Measurements from ENCODE around the gene SLC4A3. TPM values are rescaled to one million over a fixed set of nuclear protein-coding genes. Genes with fewer than 3 reads are reported as not detected.

SLC4A3 gene
- total and polyA plus RNA-seq, 2 of the 8 experiments (the other 6 are each of a cell fraction or from before 2014, with no cell fraction given) = 4.8 to 7.4 TPM

GRCh38 chr2:219645631-219646527 is 18.4 kb downstream of the SLC4A3 start:
- Histone ChIP-seq H3K27ac (ENCODE audit: low read depth, low read length) (no peak overlapping the region), H3K18ac (ENCODE audit: extremely low read depth, low read length) (no peak overlapping the region), H3K4me2 (ENCODE audit: insufficient read depth in 1 of 2, low read depth in 2 of 2, low read length in 2 of 2) (0 out of 4 replicates have a peak overlapping the region, but pooled peaks of 1 of the 2 experiments have one; percentile 29), H3K23ac (ENCODE audit: insufficient read length) (no peak overlapping the region), H2BK20ac (ENCODE audit: low read length) (0 out of 2 replicates have a peak overlapping the region, but pooled peaks have one; percentile 49), H3K56ac (replicated peaks; ENCODE audit: insufficient read length, low read depth, low read length) (no peak overlapping the region), H2AFZ (ENCODE audit: low read length) (no peak overlapping the region), H2BK5ac (ENCODE audit: low read depth, low read length) (0 out of 2 replicates have a peak overlapping the region, but pooled peaks have one; percentile 1), H2BK120ac (replicated peaks; ENCODE audit: low read depth, low read length) (no peak overlapping the region), H2BK15ac (ENCODE audit: low read length) (0 out of 2 replicates have a peak overlapping the region, but pooled peaks have one; percentile 5), H4K91ac (replicated peaks; ENCODE audit: insufficient read length, low read length) (no peak overlapping the region), H3K4ac (replicated peaks; ENCODE audit: insufficient read length, low read depth, low read length) (no peak overlapping the region), H3K79me2 (ENCODE audit: control insufficient read depth in 1 of 2, insufficient read depth in 2 of 2, low read length in 2 of 2) (no peaks in the 10 kb centered on the region), H2BK12ac (ENCODE audit: low read depth, low read length) (0 out of 2 replicates have a peak overlapping the region, but pooled peaks have one; percentile 1), H4K8ac (ENCODE audit: extremely low read depth, insufficient read depth, low read length) (no peak overlapping the region; the same call in 1 of the 2 replicates), H3K4me1 (replicated peaks in 1 of 4; ENCODE audit: control insufficient read depth in 3 of 4, insufficient read depth in 4 of 4, low read length in 3 of 4) (peaks cover 0 to 6% (median 2%) of the 10 kb centered on the region in 4 experiments; a peak in 5 of 7 replicates), H3K14ac (ENCODE audit: insufficient read length) (no peak overlapping the region), H3K4me3 (ENCODE audit: extremely low read depth in 1 of 4, insufficient read depth in 2 of 4, low read depth in 3 of 4, low read length in 4 of 4) (no peak overlapping the region), H3K9ac (replicated peaks in 1 of 4; ENCODE audit: extremely low read depth in 1 of 4, low read depth in 3 of 4, low read length in 3 of 4) (no peak overlapping the region), H4K20me1 (replicated peaks in 1 of 2; ENCODE audit: control insufficient read depth in 1 of 2, insufficient read depth in 2 of 2, low read length in 2 of 2) (no peaks in the 10 kb centered on the region), H3K23me2 (ENCODE audit: low read depth, low read length) (no peaks in the 10 kb centered on the region), H3K36me3 (ENCODE audit: control insufficient read depth in 2 of 4, insufficient read depth in 4 of 4, low read length in 3 of 4) (no peaks in the 10 kb centered on the region), H2AK5ac (ENCODE audit: low read depth, low read length) (no peak overlapping the region), H4K5ac (ENCODE audit: insufficient read length, low read depth, low read length) (no peak overlapping the region), H3K27me3 (replicated peaks in 1 of 4; ENCODE audit: control insufficient read depth in 3 of 4, extremely low read depth in 1 of 4, insufficient read depth in 3 of 4, low read length in 3 of 4) (peaks cover 0 to 6% (median 3%) of the 10 kb centered on the region in 4 experiments; a peak in 5 of 7 replicates), H3K9me3 (ENCODE audit: insufficient read depth in 2 of 2, low read depth in 1 of 2, low read length in 1 of 2) (no peaks in the 10 kb centered on the region), H3K79me1 (ENCODE audit: low read depth, low read length) (no peaks in the 10 kb centered on the region)
- CTCF ChIA-PET (ENCODE audit: partially characterized antibody) = interaction anchor here (0.9 to 22.0 kb wide), 18 partner anchors 10 to 253 kb away, joined by 3 to 356 read pairs (median 4); partner anchors contain the start of genes CHPF and TMEM198
- FAIRE-seq (no peak), DNase-seq (ENCODE audit: low read depth in 1 of 2, low spot score in 2 of 2) (peak in 1 of 2 experiments; percentile 46)
- peak; percentile 75; the same call in 1 of the 2 replicates for TF ChIP-seq BACH1 (IDR thresholded peaks at IDR 0.05; ENCODE audit: low read length)
- no peak for TF ChIP-seq POLR2A (IDR thresholded peaks at IDR 0.05; ENCODE audit: control extremely low read depth in 1 of 2, low read depth in 2 of 2, low read length in 2 of 2)
- TF ChIP-seq CTCF (IDR thresholded peaks at IDR 0.05; ENCODE audit: control extremely low read depth in 1 of 3, insufficient read depth in 1 of 3, low read depth in 1 of 3, low read length in 3 of 3) = peak in 1 of 3 experiments; percentile 8; a peak in 1 of 4 replicates
- TF ChIP-seq MAFK (IDR thresholded peaks at IDR 0.05; ENCODE audit: low read depth, low read length) = peak; percentile 77
- TF ChIP-seq RAD21 (IDR thresholded peaks at IDR 0.05 in 1 of 2, conservative IDR thresholded peaks at IDR 0.05 in 1 of 2; ENCODE audit: low read depth in 2 of 2, low read length in 2 of 2) = peak in 1 of 2 experiments; percentile 19; a peak in 1 of 4 replicates
- no peak for TF ChIP-seq SP1 (IDR thresholded peaks at IDR 0.05; ENCODE audit: low read depth, low read length)
- POLR2A ChIA-PET (ENCODE audit: partially characterized antibody) = interaction anchor here (0.8 to 2.0 kb wide), 11 partner anchors 11 to 83 kb away, joined by 3 to 12 read pairs (median 3); no protein-coding TSS in a partner anchor
- 87% methylated on average over 12 of the region's 12 CpGs; no CpG with 5 or more reads in 1 of the 2 experiments for WGBS, 2 experiments (ENCODE audit: extremely low coverage in 1 of 2, insufficient coverage in 1 of 2, insufficient read length in 1 of 2, insufficient replicate concordance in 2 of 2, low coverage in 1 of 2, low lambda C conversion rate in 2 of 2, missing lambda C conversion rate in 1 of 2)
